NT2/D1 (cell line): Measurements from ENCODE around the gene ZNF484.

Source experiments
- YY1 ChIP-seq: IDR thresholded peaks from 2 replicates; pipeline ENCODE4 v1.6.1; 2011; ENCODE audit not compliant: insufficient read length, insufficient read depth
- ZNF274 ChIP-seq: IDR thresholded peaks from 2 replicates; pipeline ENCODE4 v1.6.1; 2011; ENCODE audit warnings: mild to moderate bottlenecking, low read depth, low read length

GRCh38 chr9:92870289-92870688 lies 7.5 kb downstream of the ZNF484 start:
- no peak for TF ChIP-seq YY1
- TF ChIP-seq ZNF274, result no peak
